HCEC 1CT (cell line): ENCODE data around the gene NCAM1.
A peak's percentile ranks its signal among the peaks of the same experiment; 100 is the strongest.

Source experiments
- DNase-seq: peaks from one replicate; pipeline ENCODE4 v3.0.0-alpha.2; 2017

The NCAM1 gene

DNA sequence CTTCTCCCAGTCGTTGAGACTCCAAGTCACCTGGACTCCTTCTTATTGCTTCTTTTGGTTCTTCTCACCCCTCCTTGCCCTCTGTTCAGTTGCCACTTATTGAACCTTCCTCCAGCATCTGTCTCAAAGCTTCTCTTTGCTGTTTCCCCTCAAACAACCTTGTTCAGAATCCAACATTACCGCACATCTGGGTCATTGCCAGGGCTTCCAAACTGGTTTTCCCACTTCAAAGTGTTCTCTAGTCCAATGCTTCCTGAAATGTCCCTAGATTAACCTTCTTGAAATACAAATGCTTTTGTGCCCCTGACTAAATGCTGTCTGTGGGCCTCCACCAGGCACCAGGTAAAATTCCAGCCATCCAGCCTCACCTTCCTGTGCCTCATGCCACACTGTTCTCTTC is 252.3 kb downstream of the NCAM1 start:
- DNase-seq: no peak

DNA sequence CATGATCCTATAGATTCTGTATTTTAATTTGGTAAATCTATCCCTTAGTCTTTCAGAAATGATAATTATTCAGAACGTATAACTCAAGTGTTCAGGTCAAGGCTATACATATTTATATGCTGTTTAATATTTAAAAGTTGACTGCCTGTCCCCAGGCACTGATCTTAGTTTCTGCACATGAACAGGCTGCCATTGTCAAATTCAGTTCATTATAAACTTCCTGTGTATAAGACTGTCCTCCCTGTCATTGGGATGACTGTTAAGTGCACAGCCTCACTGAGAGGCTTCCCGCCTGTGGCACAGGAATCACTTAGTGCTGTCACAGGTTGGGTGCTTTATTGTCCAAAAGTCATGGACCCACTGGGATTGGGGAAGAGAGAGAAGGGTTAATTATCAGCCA is 261.0 kb downstream of the NCAM1 start:
- no peak for DNase-seq

DNA sequence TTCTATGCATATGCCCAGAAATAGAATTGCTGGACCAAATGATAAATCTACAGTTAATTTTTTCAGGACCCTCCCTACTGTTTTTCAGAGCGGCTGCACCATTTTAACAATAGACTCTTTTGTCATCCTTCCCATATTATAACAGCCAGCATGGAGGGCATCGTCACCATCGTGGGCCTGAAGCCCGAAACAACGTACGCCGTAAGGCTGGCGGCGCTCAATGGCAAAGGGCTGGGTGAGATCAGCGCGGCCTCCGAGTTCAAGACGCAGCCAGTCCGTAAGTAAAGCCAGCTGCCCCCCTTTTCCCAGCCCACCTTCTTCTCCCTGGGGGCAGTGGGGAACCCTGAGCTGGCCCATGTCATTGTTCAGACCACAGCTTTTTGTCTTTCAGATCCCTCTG is 273.7 kb downstream of the NCAM1 start:
- DNase-seq: no peak

DNA sequence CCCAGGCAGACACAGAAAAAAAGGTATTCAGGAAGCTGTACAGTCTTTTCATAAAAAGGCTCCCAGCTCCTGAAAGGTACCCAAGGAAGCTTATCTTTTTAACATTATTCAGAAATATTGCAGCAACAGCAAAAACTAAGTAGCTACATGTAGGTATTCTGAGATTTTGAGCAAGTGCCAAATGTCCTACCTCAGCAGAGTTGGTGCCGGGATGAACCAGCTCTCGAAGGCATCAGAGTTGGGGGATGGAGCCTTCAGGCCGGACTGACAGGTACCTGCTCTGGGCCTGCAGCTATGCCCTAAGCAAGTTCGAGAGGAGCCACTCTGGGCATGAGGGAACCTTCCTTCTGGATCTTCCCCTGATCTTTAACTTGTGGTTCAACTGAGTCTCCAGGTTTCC is 276.0 kb downstream of the NCAM1 start:
- DNase-seq: no peak

DNA sequence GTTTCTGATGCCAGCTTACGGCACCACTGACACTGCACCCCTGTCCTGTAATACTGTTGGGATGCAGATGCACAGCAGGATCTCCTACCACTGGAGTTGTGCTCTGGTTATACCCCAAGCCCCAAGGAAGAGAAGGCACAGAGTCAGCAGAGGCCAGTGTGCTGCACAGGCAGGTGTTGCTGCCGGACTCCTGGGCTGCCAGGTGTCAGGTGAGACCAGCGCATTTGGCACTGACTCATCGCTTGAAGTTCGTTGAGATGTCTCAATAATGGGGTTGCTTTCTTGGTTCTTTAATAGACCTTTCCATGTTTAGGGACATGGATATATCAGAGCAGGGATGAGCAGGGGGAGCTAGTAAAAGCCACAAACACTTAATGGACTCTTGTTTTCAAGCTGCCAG is 277.5 kb downstream of the NCAM1 start:
- DNase-seq: no peak

DNA sequence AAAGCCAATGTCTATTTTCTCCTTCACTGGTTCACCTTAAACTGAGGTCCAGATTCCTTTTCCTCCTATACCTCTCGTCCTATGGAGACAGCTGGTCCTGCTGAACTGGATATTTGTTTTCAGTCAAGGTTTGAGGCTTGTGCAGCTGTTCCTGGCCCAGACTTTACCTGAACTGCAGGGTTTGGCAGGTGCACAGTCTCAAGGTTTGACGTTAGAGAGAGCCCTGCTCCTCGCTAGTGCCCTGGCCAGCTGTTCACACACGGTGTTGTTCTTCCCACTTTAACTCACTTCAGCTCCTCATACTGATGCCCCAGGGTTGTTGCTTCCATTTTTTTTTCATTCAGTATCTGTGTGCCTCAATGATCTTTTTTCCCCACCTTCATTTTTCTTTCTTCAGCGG is 279.2 kb downstream of the NCAM1 start:
- no peak for DNase-seq

DNA sequence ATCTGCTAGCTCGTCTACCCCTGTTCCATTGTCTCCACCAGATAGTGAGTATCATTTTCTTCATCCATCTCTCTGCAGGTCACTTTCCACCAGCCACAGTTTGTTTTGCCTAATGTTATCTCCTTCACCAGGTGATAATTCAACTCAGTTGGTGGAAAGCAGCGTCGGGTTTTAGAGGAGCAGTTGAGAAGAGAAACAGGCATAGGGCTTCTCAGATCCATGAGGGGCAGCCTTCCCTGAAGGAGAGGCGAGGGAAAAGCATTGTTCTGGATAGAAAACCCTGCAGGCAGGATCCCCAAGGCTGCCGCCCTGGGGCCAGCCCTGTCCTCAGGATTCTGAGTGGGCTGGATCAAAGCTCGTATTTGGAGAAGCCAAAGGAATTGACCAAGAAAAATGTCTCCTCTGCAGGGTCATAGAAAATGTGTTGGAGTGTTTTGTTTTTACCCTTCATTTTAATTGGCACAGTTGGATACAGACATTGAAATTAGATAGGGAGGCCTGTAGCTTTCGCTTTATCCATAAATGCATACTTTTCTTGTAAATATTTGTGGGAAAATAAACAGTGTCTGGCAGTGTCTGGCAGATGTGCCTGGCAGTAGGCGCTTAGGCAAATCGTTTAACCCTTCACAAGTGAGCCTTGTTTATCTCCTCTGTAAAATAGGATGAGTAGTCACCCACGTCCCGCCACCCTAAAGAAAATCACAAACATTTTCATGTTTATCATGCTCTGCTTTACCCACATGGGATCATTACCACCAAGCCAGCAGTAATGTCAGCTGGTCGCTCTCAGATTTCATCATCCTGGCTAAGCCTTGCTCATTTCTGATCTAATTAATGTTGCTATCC is 279.8 kb downstream of the NCAM1 start:
- no peak for DNase-seq

DNA sequence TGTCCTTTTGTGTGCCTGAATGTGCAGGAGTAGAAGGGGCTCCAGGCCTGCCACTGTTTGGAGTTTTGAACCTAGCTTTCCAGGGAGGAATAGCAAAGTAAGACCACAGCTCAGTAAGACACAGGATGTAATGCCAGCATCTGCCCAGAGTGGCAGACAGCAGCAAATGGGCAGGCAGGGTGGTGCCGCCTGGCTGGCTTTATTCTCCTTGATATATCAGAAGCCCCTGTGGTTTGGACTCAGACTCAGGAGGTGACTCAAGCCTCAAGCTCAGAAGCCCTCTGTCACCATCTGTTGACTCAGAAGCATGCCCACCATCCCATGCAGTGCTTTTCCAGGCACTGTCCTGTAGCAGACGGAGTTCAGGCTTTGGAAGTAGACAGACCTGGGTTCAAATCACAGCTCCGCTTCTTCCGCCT is 280.4 kb downstream of the NCAM1 start:
- DNase-seq: no peak

DNA sequence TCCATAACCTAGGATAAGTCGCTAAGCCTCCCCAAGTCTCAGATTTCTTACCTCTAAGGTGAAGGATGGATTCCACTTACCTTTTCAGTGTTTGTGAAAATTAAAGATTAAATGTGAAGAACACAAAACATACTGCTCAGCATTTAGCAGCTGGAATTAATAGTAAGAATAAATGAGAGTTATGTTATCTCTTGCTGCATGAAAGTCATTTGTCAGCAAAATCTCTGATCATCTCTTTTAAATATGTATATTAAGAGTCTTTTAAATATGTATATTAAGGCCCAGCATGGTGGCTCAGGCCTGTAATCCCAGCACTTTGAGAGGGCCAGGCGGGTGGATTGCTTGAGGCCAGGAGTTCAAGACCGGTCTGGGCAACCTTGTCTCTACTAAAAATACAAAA is 280.8 kb downstream of the NCAM1 start:
- DNase-seq: no peak

DNA sequence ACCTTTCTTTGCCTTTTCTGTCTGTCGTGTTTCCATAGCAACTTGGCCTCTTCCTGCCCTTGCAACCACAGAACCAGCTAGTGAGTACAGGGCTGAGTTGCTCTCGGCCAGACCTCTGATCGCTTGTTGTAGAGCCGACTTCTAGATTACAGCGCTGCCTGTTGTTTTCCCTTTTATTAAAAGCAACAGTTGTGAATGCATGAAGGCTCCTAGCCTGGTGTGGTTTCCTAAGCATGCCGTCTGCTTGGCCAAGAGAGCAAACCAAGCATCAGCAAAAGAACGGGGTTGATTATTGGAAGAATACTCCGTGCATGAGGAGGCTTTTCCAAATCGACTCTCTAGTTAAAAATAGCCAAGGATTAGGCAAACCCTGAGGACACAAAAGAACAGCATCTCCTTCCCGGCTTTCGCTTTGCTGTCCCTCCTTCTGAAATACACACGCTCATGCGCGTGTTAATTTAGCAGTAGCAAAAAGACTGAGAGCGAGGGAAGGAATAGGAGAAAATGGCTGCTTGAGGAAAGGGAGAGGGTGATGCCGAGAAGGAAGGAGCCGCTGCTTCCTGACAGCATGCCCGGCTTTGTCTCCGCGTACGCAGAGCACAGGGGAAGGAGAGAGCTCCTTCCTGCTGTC is 281.7 kb downstream of the NCAM1 start:
- DNase-seq: peak; percentile 38

DNA sequence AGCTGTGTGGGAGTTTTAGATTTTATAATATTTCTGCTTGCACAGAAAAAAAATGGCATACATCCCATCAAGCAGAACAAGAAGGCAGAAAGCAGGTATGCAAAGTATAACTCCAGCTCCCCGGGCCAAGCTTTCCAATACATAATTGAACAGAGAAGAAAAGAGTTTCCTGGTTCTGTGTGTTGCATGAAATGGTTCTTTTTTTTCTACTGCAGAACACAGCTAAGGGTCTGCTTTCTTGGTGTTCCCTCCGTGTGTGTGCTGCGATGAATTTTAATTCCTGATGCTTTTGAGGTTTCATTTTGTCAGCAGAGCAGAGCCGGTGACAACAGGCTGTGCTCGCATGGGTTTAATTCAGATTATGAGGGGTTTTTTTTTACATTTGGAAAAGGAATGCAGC is 282.5 kb downstream of the NCAM1 start:
- DNase-seq: no peak

DNA sequence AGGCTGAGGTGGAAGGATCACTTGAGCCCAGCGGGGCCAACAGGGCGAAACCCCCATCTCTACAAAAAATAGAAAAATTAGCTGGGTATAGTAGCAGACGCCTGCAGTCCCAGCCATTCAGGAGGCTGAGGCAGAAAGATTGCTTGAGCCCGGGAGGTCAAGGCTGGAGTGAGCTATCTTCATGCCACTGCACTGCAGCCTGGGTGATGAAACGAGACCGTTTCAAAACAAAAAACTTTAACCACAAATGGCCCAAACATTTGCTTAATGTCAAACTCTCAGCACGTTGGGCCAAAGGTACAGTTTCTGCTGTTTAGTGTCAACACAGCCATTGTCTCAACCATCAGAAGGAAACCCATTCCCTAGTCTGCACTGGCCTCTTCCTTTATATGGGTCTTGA is 284.0 kb downstream of the NCAM1 start:
- DNase-seq: no peak

DNA sequence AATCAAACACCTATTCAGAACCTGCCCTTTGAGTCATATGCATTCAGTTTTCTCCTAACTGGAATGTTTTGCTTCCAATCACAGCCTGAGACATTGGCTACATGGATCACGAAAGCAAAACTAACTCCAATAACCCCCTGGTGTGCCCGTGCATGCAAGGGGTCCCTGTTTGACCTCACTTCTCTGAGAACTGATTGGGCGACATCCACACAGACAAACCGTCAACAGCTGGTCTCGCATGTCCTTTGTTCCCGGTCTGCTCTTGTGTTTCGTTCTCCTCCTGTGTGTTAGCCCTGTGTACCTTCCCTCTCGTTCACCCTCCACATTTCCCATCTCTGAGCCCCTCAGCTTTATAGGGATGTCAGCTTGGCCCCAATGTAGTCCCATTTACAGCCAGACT is 286.0 kb downstream of the NCAM1 start:
- no peak for DNase-seq

DNA sequence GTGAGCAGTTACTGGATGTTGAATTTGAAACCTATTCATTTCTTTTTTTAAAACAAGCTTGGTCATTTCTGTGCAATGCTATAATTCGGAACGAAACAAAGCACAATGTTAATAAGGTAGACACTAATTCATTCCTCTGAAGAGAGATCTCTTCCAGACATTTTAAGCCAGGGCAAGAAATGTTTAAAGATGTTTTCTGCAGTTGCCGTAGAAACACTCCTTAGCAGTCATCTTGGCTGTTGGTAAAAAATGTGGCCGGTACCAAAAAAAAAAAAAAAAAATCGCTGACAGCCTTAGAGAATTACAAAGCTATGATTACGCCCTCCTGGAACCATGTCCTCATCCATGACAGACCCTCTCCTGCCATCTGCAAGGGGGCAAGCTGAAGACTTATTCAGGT is 286.7 kb downstream of the NCAM1 start:
- no peak for DNase-seq

DNA sequence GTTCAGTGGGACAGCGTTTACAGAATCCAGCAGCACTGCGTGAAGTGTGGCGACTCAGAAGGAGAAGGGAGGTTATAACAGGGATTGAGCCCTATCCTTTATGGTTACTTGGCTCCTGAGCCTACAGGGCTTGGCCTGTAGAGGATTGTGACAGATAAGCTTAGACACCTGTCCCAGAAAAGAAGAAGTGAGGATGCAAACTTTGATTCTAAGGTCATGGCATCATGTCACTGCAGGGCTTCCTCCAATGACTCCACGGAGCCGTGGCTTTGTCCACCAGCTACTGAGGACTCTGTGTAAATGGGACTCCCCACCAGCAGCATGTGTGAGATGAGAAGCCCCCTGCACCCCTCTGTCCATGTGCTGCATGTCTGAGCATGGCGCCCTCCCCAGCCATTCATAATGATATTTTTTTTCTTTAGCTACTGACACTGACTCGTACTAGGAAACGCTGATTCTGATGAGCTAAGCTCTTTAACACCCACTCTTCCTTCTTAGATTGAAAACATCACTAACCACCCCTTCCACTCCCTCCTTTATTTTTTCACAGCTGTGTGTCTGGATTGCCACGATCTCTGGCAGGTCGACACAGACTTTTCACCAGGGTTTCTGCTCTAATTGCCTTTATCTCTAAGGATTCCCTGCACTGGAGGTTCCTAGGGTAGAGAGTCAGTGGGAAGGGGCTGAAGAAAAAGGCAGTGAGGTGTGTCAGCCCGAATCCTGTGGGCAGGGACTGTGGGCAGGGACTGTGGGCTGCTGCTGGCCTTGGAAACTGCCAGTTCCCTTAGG is 287.7 kb downstream of the NCAM1 start:
- no peak for DNase-seq

DNA sequence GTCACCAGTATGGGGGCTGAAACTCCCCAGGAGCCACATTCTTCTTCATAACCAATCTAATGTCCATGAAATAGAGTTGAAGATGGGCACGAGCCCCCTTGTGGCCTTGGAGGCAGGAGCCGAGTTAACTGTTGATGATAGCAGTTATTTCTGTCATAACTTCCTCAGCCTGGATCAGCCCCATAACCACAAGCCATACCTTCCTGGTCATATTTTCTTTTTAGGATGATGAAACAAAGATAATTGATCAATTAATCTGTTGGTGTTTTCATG is 288.2 kb downstream of the NCAM1 start:
- no peak for DNase-seq

DNA sequence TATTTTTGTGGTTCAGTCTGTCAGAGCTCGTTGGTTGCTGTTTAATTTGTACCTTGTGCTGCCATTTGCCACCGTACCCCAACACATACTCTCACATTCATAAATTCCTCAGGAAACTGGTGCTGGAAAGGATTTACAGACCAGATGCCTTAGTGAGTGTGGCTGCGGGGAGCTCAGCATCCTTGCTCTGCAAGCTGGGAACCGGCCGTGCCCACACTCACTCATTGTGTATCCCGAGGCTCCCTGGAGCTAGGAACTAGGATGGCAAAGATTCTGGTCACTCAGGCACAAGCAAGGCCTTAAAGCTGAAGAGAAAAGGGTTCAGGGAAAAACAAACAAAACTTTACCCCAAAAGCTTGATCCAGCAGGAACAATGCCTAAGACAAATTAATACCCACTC is 288.6 kb downstream of the NCAM1 start:
- no peak for DNase-seq

DNA sequence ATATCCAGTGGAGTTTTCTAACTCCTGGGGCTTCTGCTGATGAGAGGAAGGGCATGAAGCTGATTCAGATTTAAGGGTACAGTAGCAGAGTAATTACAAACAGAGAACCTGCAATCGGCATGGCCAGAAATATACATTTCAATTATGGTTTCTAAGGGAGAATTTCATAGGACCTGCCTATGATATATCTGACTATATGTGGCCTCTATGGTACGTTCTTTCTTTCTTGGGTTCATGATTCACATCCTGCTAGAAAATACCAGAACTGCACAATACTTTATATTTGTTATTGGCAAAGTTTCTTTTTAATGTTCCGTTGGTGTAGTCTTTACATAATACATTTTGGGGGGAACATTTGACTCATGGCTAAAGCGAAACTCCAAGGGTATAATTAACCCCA is 290.1 kb downstream of the NCAM1 start:
- no peak for DNase-seq

DNA sequence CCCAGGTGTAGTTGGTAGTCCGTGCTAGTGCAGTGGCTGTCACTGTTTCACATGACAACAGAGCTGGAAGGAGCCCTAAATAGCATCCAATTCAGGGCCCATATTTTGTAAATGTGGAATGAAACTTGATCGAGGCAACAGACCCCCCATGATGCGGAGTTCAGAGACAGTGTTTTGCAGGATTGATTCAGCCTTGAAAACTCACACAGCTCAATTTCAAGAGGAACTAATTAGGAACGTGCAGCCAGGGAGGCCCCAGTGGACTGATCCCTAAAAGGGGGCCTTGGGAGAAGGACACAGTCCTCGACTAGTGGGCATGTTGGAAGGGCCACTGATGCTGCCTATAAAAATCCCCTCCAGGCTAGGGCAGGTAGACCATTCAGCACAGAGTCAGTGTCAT is 292.2 kb downstream of the NCAM1 start:
- DNase-seq: no peak

DNA sequence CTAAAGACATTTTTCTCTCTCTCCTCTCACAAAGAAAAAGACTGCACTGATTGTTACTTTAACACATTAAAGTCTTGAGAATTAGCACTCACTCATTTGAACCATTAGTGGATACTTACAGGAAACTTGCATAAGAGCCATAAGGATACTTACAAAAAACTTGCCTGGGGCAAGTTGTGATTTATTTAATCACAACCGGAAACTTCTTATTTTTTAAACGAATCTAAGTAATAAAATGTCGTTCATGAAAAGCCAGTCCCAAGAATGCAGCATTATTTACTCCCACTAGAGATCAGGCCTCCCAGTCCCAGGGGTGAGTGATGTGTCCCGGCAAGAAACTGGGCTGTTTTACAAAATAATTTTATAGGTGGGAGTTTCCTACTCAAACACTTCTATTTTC is 293.9 kb downstream of the NCAM1 start:
- DNase-seq: no peak

DNA sequence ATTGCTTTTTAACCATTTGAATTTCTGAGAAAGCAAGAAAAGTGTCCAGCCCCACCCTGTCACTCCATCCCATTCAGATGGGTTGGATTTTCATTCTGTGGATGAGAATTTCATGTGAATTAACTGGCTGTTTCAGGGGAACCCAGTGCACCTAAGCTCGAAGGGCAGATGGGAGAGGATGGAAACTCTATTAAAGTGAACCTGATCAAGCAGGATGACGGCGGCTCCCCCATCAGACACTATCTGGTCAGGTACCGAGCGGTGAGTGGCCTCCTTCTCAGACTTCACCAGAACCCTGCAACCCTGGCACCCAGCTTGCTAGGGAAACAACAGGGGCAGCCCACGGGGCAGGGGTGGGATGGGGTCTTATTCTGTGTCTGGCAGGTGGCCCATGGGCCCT is 294.5 kb downstream of the NCAM1 start:
- DNase-seq: no peak

DNA sequence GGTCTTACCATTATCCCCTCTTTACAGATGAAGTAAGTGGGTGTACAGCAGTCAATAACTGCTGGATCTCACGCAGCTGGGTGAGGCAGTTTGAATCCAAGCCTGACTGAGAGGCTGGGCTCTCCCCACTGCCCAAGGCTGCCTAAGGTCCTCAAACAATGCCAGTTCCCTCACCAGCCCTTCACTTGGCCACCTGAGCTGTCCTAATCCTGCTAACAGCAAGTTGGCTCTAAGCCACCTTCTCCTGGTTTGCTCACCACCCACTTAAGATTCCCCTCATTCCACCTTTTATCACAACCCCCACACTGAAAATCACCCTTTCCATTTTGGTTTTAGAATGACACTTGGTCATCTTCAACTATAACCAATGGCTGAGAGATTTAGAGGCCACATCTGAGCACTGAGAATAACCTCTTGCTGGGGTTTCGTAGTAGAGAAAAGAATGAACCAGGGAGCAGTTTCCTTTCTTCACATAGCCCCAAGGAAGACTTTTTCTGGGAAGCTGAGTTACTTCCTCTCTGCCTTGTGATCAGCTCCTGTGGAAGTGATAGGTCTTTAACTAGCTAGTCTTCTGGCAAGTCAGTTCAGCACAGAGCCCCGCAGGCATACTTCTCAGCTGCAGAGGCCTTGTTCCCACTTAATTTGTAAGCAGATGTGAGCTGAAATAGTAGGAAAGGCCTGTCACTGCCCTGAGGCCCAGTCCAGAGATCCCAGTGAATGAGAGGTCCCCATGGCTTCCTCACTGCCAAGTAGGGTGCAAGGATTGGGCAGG is 295.4 kb downstream of the NCAM1 start:
- DNase-seq: no peak

DNA sequence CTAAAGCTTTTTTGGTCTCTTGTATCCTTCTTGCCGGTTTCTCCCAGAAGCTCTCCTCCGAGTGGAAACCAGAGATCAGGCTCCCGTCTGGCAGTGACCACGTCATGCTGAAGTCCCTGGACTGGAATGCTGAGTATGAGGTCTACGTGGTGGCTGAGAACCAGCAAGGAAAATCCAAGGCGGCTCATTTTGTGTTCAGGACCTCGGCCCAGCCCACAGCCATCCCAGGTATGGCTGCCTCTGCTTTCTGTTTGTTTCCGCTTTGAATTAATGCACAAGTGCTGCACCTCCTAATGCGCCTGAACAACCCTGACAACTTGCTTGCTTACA is 298.8 kb downstream of the NCAM1 start:
- DNase-seq: no peak

DNA sequence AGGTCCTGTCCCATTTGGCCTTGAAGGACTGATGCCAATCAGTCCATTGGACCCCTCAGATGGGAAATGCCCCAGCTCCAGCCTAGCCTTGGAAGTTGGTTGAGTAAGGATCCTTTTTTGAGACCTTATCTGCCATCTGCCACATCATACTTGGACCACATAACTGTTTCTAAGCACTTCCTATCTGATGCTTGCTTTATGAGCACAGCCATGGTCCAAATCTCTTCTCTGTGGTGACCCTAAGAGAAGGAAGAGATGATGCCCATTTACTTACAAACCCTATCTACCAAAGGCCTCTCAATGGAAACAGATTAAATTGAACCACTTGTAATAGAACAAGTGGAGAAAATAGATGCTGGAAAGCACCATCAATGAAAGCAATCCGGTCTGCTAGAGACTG is 299.3 kb downstream of the NCAM1 start:
- no peak for DNase-seq
